ENCODE results near the gene ZNF609. TPM values are rescaled to one million over a fixed set of nuclear protein-coding genes. Genes with fewer than 3 reads are reported as not detected.
"Not testable (repeated sequence)": the region's sequence is repeated elsewhere in the genome, so short reads cannot be mapped to it uniquely, and the experiment has no call there.

The ZNF609 gene
- total RNA-seq, 2 experiments from 2014 or later = 39.8 to 44.5 TPM

DNA sequence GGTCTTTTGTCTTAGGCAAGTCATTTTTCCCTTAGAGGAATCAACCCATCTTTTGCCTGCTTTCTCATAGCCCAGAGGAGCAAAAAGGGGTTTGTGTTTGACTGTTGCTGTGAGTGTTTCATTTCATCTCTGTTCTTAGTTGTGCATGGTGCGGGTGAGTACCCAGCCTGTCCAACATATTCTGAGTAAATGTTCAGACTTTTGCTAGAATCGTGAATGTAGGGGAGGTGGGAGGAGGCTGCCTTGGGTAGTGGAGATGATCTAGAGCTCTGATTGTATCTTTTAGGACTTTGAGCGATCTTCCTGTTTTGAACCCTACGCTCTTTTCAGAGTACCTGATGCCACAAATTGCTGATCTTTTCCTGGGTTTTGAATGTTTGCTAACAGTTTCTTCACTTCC lies 123.1 kb downstream of the ZNF609 start:
- Mint-ChIP-seq H3K27me3 (no peaks in the 10 kb centered on the region), H3K27ac (peak overlapping the region; percentile 87), H3K9me3 (ENCODE audit: low read depth) (peaks cover 4% of the 10 kb centered on the region), H3K36me3 (ENCODE audit: low read depth) (peaks cover 15% of the 10 kb centered on the region), H3K4me3 (peak overlapping the region; percentile 40), H3K4me1 (peaks cover 54% of the 10 kb centered on the region)
- ChIA-PET CTCF (interaction anchor here (0.7 to 1.8 kb wide), 3 partner anchors 18 to 103 kb away, joined by 3 to 4 read pairs (median 3); no protein-coding TSS in a partner anchor), POLR2A (no interaction called here)
- intact Hi-C loops (cut with DNase I, micrococcal nuclease) = no loop called here
- DNase-seq (peak; percentile 55), ATAC-seq (peak; percentile 93)

DNA sequence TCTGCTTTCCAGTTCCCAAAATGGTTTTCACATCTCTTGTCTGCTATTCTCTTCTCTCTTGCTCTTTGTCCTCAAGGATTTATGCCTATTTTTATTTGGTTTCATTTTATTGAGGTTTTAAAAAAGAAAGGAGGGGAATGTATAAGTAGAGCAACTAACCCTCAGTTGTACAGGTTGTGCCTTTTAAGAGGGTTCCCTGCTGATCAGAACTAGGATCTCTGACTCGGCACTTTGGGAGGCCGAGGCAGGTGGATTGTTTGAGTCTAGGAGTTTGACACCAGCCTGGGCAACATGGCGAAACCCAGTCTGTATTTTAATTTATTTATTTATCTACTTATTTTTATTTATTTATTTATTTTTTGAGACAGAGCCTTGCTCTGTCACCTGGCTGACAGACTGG lies 123.6 kb downstream of the ZNF609 start:
- DNase-seq (no peak), ATAC-seq (no peak)
- ChIA-PET CTCF (interaction anchor here (0.7 to 1.8 kb wide), 3 partner anchors 18 to 103 kb away, joined by 3 to 4 read pairs (median 3); no protein-coding TSS in a partner anchor), POLR2A (no interaction called here)
- Mint-ChIP-seq H3K4me1 (peaks cover 59% of the 10 kb centered on the region), H3K27me3 (no peaks in the 10 kb centered on the region), H3K9me3 (ENCODE audit: low read depth) (peaks cover 4% of the 10 kb centered on the region), H3K36me3 (ENCODE audit: low read depth) (peaks cover 13% of the 10 kb centered on the region), H3K27ac (peak overlapping the region; percentile 87), H3K4me3 (peak overlapping the region; percentile 40)
- intact Hi-C loops (cut with DNase I, micrococcal nuclease) = no loop called here

DNA sequence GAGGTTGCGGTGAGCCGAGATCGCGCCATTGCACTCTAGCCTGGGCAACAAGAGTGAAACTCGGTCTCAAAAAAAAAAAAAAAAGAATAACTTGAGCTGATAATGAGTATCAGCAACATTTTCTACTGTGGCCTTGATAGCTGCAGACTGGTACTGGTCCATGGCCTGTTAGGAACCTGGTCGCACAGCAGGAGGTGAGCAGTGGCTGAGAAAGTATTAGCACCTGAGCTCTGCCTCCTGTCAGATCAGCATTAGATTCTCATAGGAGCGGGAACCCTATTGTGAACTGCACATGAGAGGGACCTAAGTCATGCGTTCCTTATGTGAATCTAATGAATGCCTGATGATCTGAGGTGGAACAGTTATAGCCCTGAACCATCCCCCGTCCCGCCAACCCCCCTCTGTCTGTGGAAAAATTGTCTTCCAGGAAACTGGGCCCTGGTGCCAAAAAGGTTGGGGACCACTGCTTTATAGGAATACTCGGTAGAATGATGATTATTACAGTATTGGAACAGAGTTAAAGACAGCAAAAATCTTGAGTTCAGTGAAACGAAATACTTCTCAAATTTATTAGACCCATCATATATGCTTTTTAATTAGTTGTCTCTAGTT lies 126.0 kb downstream of the ZNF609 start:
- ATAC-seq = no peak
- peaks cover 65% of the 10 kb centered on the region for H3K4me1 Mint-ChIP-seq
- no peak for DNase-seq
- no peak overlapping the region for H3K4me3 Mint-ChIP-seq
- intact Hi-C loops (cut with DNase I, micrococcal nuclease) = no loop called here
- no peak overlapping the region for H3K27ac Mint-ChIP-seq
- H3K27me3 Mint-ChIP-seq = no peaks in the 10 kb centered on the region
- H3K9me3 Mint-ChIP-seq (ENCODE audit: low read depth) = no peaks in the 10 kb centered on the region
- CTCF ChIA-PET = interaction anchor here (0.5 to 1.9 kb wide), 5 partner anchors 10 to 92 kb away, joined by 3 to 5 read pairs (median 3); no protein-coding TSS in a partner anchor
- H3K36me3 Mint-ChIP-seq (ENCODE audit: low read depth) = peaks cover 6% of the 10 kb centered on the region
- POLR2A ChIA-PET = interaction anchor here (0.6 kb wide), 2 partner anchors 53 to 123 kb away, joined by 3 read pairs; no protein-coding TSS in a partner anchor

DNA sequence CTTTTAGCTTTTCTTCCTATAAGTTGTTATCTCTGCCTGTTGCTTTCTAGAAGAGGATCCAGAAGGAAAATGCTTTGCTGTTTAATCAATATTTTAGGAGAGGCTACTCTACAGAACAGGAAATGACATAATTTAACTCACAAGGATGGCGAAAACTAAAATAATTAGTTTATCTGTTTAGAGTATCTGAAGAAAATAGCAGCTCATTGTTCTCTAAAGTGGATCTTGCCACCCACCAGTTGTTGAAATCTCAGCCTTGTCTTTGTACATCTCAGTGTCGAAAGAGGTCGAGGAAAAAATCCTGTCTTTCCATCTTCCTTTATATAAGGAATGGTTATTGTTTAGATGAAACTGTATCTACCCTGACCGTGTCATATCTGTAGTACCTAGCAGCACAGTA lies 126.6 kb downstream of the ZNF609 start:
- ChIA-PET POLR2A (no interaction called here), CTCF (interaction anchor here (0.7 to 1.9 kb wide), 2 partner anchors 9 to 23 kb away, joined by 3 to 5 read pairs; no protein-coding TSS in a partner anchor)
- Mint-ChIP-seq H3K9me3 (ENCODE audit: low read depth) (no peaks in the 10 kb centered on the region), H3K4me3 (no peak overlapping the region), H3K4me1 (peaks cover 62% of the 10 kb centered on the region), H3K36me3 (ENCODE audit: low read depth) (peaks cover 4% of the 10 kb centered on the region), H3K27ac (no peak overlapping the region), H3K27me3 (no peaks in the 10 kb centered on the region)
- DNase-seq = no peak
- no peak for ATAC-seq
- intact Hi-C loops (cut with DNase I, micrococcal nuclease) = no loop called here

DNA sequence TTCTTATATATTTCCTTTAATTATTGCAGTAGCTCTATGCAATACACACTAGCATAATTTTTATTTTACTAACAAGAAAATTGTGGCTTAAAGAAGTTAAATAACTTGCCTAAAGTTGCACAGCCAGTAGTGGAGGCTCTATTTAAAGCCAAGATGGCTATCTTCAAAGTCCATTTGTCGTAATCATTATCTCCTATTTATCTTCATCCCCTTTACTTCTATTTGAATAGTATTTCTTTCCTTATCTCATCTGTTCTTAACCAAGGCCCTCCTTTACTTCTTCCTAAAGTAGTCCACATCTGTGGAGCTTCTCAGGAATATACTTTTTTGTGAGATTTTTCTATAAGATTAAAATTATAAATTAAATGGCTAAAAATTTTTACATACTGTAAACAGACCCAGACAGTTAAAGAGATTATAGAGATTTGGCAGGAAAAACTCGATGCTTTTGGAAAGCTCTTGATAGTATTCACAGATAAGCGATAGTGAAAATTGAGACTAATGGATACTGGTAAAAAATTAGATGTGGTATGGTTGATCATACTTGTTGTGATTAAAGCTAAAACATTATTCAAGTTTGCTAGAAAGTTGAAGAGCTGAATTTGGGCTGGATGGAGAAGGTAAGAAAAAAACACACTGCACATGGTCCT lies 129.2 kb downstream of the ZNF609 start:
- intact Hi-C loops (cut with DNase I, micrococcal nuclease) = no loop called here
- Mint-ChIP-seq H3K4me3 (no peak overlapping the region), H3K4me1 (peaks cover 51% of the 10 kb centered on the region), H3K27me3 (no peaks in the 10 kb centered on the region), H3K9me3 (ENCODE audit: low read depth) (no peaks in the 10 kb centered on the region), H3K27ac (no peak overlapping the region), H3K36me3 (ENCODE audit: low read depth) (peaks cover 2% of the 10 kb centered on the region)
- no peak for ATAC-seq
- no peak for DNase-seq
- CTCF ChIA-PET = interaction anchor here (0.6 to 1.4 kb wide), 7 partner anchors 9 to 89 kb away, joined by 3 to 4 read pairs (median 3); no protein-coding TSS in a partner anchor
- POLR2A ChIA-PET = interaction anchor here (0.9 kb wide), 1 partner anchor 82 kb away, joined by 3 read pairs; no protein-coding TSS in a partner anchor

DNA sequence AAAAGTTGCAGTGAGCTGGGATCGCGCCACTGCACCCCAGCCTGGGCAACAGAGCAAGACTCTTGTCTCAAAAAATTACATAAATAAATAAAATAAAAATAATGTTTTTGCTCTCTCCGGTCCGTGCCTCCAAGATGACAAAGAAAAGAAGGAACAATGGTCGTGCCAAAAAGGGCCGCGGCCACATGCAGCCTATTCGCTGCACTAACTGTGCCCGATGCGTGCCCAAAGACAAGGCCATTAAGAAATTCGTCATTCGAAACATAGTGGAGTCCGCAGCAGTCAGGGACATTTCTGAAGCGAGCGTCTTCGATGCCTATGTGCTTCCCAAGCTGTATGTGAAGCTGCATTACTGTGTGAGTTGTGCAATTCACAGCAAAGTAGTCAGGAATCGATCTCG lies 132.5 kb downstream of the ZNF609 start:
- ATAC-seq; intact Hi-C loops (cut with DNase I, micrococcal nuclease); DNase-seq; H3K36me3 Mint-ChIP-seq (ENCODE audit: low read depth); POLR2A ChIA-PET; H3K4me3 Mint-ChIP-seq; H3K9me3 Mint-ChIP-seq (ENCODE audit: low read depth); H3K27me3 Mint-ChIP-seq; H3K27ac Mint-ChIP-seq: not testable (repeated sequence)
- H3K4me1 Mint-ChIP-seq = peaks cover 43% of the 10 kb centered on the region
- CTCF ChIA-PET = interaction anchor here (0.7 kb wide), 2 partner anchors 15 to 63 kb away, joined by 3 read pairs; no protein-coding TSS in a partner anchor

DNA sequence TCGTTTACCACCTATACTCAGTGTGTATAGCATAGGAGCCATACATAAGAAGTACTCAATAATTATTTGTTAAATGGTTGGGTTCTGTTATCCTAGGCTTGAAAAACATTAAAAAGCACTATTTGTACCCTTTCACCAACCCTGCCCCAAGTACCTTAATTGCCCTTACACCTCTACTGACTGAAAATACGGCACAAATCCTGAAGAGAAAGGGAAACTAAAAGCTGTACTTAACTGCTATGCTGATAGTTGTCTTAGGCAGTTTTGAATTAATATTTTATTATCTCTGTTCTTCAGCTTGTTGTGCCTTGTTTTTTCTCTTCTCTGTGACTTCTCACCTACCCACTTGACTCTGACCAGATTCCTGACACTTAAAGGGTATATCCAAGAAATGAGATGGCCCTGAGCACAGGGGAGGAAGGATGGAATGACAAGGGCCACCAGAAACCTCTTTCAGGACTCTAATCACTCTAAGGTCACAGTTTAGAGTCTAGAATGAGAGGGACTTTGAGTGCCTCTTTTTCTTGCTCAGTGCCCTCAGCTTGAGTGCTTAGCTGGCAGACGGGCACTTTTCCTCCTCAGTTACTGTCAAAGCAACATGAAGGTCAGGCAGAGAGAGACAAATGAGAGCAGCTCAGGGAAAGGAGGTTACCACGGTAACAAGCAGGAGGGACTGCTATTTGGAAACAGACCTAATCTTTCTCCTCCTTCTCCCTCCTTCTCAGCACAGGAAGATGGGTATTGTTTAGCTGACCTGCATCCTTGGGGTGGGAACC lies 136.5 kb downstream of the ZNF609 start:
- intact Hi-C loops (cut with DNase I, micrococcal nuclease) = no loop called here
- ATAC-seq (peak; percentile 78), DNase-seq (peak; percentile 37)
- ChIA-PET POLR2A (interaction anchor here (0.6 to 1.1 kb wide), 2 partner anchors 152 to 430 kb away, joined by 3 to 4 read pairs; no protein-coding TSS in a partner anchor), CTCF (interaction anchor here (0.6 to 1.7 kb wide), 5 partner anchors 9 to 1665 kb away, joined by 3 to 4 read pairs (median 4); no protein-coding TSS in a partner anchor)
- Mint-ChIP-seq H3K27ac (peak overlapping the region; percentile 91), H3K27me3 (no peaks in the 10 kb centered on the region), H3K4me1 (peaks cover 54% of the 10 kb centered on the region), H3K36me3 (ENCODE audit: low read depth) (peaks cover 2% of the 10 kb centered on the region), H3K4me3 (peak overlapping the region; percentile 66), H3K9me3 (ENCODE audit: low read depth) (no peaks in the 10 kb centered on the region)

DNA sequence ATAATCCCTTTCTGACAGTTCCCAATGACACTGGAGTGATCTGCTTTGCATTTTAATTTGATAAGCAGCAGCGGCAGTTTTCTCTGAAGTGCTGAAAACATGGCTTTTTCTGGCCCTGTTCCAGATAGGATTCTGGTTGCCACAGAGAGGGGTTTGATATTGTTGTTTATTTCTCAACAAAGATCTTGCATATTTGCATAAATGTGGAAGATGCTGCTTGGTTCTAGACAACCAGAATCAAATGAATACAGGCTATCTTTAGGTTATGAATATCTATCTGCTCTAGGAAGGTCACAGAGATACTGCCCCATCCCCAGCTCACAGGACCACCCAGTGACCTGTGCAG lies 137.1 kb downstream of the ZNF609 start:
- H3K27me3 Mint-ChIP-seq = no peaks in the 10 kb centered on the region
- H3K9me3 Mint-ChIP-seq (ENCODE audit: low read depth) = no peaks in the 10 kb centered on the region
- H3K4me3 Mint-ChIP-seq = peak overlapping the region; percentile 66
- H3K4me1 Mint-ChIP-seq = peaks cover 60% of the 10 kb centered on the region
- H3K27ac Mint-ChIP-seq = peak overlapping the region; percentile 91
- peaks cover 2% of the 10 kb centered on the region for H3K36me3 Mint-ChIP-seq (ENCODE audit: low read depth)
- no peak for ATAC-seq
- ChIA-PET POLR2A (interaction anchor here (1.1 kb wide), 1 partner anchor 153 kb away, joined by 4 read pairs; no protein-coding TSS in a partner anchor), CTCF (interaction anchor here (0.6 to 1.3 kb wide), 2 partner anchors 42 to 54 kb away, joined by 3 to 4 read pairs; no protein-coding TSS in a partner anchor)
- DNase-seq = no peak
- intact Hi-C loops (cut with DNase I, micrococcal nuclease) = no loop called here

DNA sequence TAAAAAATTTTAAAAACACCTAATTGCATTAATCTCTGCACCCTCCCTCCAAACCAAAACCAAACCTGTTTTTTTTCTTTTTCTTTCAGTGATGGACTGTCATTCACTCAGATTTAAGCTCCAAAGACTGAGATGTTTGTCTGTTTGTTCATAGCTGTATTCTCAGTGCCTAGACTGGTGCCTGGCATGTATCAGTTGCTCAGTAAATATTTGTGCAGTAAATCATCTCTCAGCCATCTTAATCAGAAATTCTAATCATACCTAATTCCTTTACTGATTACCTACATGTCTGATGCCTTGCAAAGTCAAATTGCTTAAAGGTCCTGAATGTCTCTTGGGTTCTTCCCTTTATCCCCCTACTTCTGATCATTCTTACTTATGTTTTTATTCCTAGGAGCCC lies 138.8 kb downstream of the ZNF609 start:
- Mint-ChIP-seq H3K4me3 (no peak overlapping the region), H3K9me3 (ENCODE audit: low read depth) (no peaks in the 10 kb centered on the region), H3K27me3 (no peaks in the 10 kb centered on the region), H3K4me1 (peaks cover 65% of the 10 kb centered on the region), H3K36me3 (ENCODE audit: low read depth) (no peaks in the 10 kb centered on the region), H3K27ac (peak overlapping the region; percentile 28)
- POLR2A ChIA-PET = no interaction called here
- DNase-seq (no peak), ATAC-seq (no peak)
- CTCF ChIA-PET = interaction anchor here (0.6 kb wide), 1 partner anchor 173 kb away, joined by 3 read pairs; no protein-coding TSS in a partner anchor
- intact Hi-C loops (cut with DNase I, micrococcal nuclease) = no loop called here

DNA sequence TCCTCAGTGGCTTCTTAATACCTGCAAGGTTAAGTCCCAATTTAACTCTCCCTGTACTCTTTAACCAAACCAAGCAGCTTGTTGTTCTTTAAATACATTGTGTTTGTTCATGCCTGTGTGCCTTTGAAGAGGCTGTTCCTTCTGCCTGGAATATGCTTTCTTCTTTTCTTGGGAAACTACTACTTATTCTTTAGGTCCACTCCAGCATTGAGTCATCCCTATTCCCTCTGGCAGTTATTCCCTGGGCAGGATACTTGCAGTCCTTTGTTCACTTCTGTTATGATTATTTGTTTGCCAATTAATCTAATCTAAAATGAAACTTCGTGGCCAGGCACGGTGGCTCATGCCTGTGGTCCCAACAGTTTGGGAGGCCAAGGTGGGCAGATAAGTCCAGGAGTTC lies 139.3 kb downstream of the ZNF609 start:
- Mint-ChIP-seq H3K27ac (peak overlapping the region; percentile 28), H3K27me3 (no peaks in the 10 kb centered on the region), H3K4me1 (peaks cover 68% of the 10 kb centered on the region), H3K4me3 (no peak overlapping the region), H3K9me3 (ENCODE audit: low read depth) (no peaks in the 10 kb centered on the region), H3K36me3 (ENCODE audit: low read depth) (no peaks in the 10 kb centered on the region)
- intact Hi-C loops (cut with DNase I, micrococcal nuclease) = no loop called here
- no peak for ATAC-seq
- no peak for DNase-seq
- ChIA-PET CTCF (interaction anchor here (0.6 kb wide), 1 partner anchor 173 kb away, joined by 3 read pairs; no protein-coding TSS in a partner anchor), POLR2A (interaction anchor here (0.7 kb wide), 1 partner anchor 9 kb away, joined by 3 read pairs; no protein-coding TSS in a partner anchor)

DNA sequence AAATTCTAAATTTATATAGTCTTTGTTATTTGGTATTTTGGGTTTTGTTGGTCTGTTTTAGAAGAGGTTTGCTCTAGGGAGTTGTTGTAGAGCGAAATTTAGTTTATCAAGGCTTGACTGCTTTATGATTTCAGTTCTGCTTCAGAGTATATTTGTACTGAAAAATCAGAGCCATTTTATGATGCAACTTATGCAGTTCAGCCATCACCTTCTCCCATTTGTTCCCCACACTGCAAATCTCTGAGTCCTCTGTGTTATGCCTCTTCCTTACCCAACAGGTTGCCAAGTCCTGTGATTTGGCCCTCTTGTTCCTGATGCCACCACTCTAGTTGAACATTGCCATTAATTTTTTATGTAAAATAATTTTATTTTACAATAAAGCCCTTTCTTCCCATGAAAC lies 140.4 kb downstream of the ZNF609 start:
- DNase-seq = no peak
- peak overlapping the region; percentile 16 for H3K27ac Mint-ChIP-seq
- no peak overlapping the region for H3K4me3 Mint-ChIP-seq
- ChIA-PET POLR2A (interaction anchor here (0.6 kb wide), 1 partner anchor 156 kb away, joined by 6 read pairs; no protein-coding TSS in a partner anchor), CTCF (interaction anchor here (1.0 to 1.2 kb wide), 3 partner anchors 10 to 127 kb away, joined by 3 to 6 read pairs (median 4); no protein-coding TSS in a partner anchor)
- intact Hi-C loops (cut with DNase I, micrococcal nuclease) = no loop called here
- ATAC-seq = no peak
- H3K4me1 Mint-ChIP-seq = peaks cover 72% of the 10 kb centered on the region
- no peaks in the 10 kb centered on the region for H3K27me3 Mint-ChIP-seq
- no peaks in the 10 kb centered on the region for H3K36me3 Mint-ChIP-seq (ENCODE audit: low read depth)
- H3K9me3 Mint-ChIP-seq (ENCODE audit: low read depth) = no peaks in the 10 kb centered on the region

All from activated CD4-positive, alpha-beta T cell treated with anti-CD3 and anti-CD28 coated beads for 36 hours (primary cell).